Endothelial cell of umbilical vein (primary cell): ENCODE results near the gene CIROP. TPM values are rescaled to one million over a fixed set of nuclear protein-coding genes. Genes with fewer than 3 reads are reported as not detected.
A peak's percentile ranks its signal among the peaks of the same experiment; 100 is the strongest.

Experiments
- BruUV-seq: library from RNA; stranded (reverse); fragments of 400-500 nt; replicated peaks from 2 replicates; lab custom pipeline; 2021; lab: Mats Ljungman, UMichigan
- CTCF ChIA-PET: fragments of 300-600, 350-600 bp; sonication (Branson Sonifier 250); formaldehyde crosslinking; loops from one replicate; lab custom pipeline; 2021; ENCODE audit warnings: antibody characterized with exemption, inconsistent platforms; lab: Charles Lee
- POLR2A ChIA-PET: fragments of 300-600, 350-600 bp; sonication (Branson Sonifier 250); formaldehyde crosslinking; loops from one replicate; lab custom pipeline; 2021; ENCODE audit warnings: antibody characterized with exemption, inconsistent platforms; lab: Charles Lee
- DNase-seq: peaks from one replicate; pipeline ENCODE4 v3.0.0-alpha.2; 2011; ENCODE audit warnings: low read depth, low spot score
- FAIRE-seq: peaks from 2 replicates; lab custom pipeline; 2011; peaks lifted over from hg19 to GRCh38; lab: Jason Lieb, UNC
- H2AFZ ChIP-seq: 2 replicates; pipeline ENCODE4 v1.6.0; 2012; ENCODE audit warnings: low read depth, low read length, control low read depth, inconsistent platforms
- H3K27ac ChIP-seq: 2 replicates; pipeline ENCODE4 v1.5.1; 2011; ENCODE audit warnings: low read depth, mild to moderate bottlenecking, control low read depth, low read length, moderate library complexity; ENCODE audit not compliant: insufficient read depth
- H3K27me3 ChIP-seq, 2 experiments: 2 replicates each; pipeline versions ENCODE4 v1.6.0 to v1.6.1; 2011; ENCODE audit warnings: low read length in 2 of 2, mixed read lengths in 1 of 2; ENCODE audit not compliant: control insufficient read depth in 2 of 2, insufficient read depth in 2 of 2
- H3K36me3 ChIP-seq, 2 experiments: 2 replicates in 1 of 2; 3 replicates in 1 of 2; pipeline ENCODE4 v1.5.1; 2011; ENCODE audit warnings: low read length in 2 of 2, mild to moderate bottlenecking in 1 of 2, moderate library complexity in 1 of 2; ENCODE audit not compliant: control insufficient read depth in 2 of 2, insufficient read depth in 2 of 2; ENCODE audit errors: extremely low read depth in 1 of 2
- H3K4me1 ChIP-seq: 3 replicates; pipeline ENCODE4 v1.5.1; 2011; ENCODE audit warnings: mild to moderate bottlenecking, low read length; ENCODE audit not compliant: control insufficient read depth, insufficient read depth; ENCODE audit errors: extremely low read depth
- H3K4me2 ChIP-seq: 2 replicates; pipeline ENCODE4 v1.6.1; 2011; ENCODE audit warnings: low read length, control low read depth, mixed read lengths; ENCODE audit not compliant: insufficient read depth
- H3K4me3 ChIP-seq, 3 experiments: fragments of 200-600 bp in 1 of 3; sonication (generic), shearing (Covaris generic) in 1 of 3; replicated peaks in 1 of 3; 2 replicates each; pipeline ENCODE4 v1.5.1; 2011 to 2016; ENCODE audit warnings: control low read depth in 3 of 3, low read length in 3 of 3, mild to moderate bottlenecking in 2 of 3, inconsistent platforms in 1 of 3, low read depth in 1 of 3, moderate library complexity in 1 of 3; ENCODE audit not compliant: insufficient read depth in 1 of 3
- H3K79me2 ChIP-seq: 2 replicates; pipeline ENCODE4 v1.6.0; 2012; ENCODE audit warnings: low read length, inconsistent platforms; ENCODE audit not compliant: control insufficient read depth, insufficient read depth
- H3K9ac ChIP-seq: replicated peaks from 2 replicates; pipeline ENCODE3; 2011; ENCODE audit warnings: low read length, control low read depth; ENCODE audit not compliant: insufficient read depth; ENCODE audit errors: extremely low read depth
- H3K9me1 ChIP-seq: replicated peaks from 3 replicates; pipeline ENCODE4 v1.6.0; 2011; ENCODE audit warnings: mild to moderate bottlenecking, low read length; ENCODE audit not compliant: control insufficient read depth, insufficient read depth; ENCODE audit errors: extremely low read depth
- H3K9me3 ChIP-seq: replicated peaks from 2 replicates; pipeline ENCODE4 v1.5.1; 2012; ENCODE audit warnings: low read length, inconsistent platforms; ENCODE audit not compliant: control insufficient read depth, insufficient read depth
- H4K20me1 ChIP-seq: replicated peaks from 2 replicates; pipeline ENCODE3; 2011; ENCODE audit warnings: mild to moderate bottlenecking, low read length; ENCODE audit not compliant: control insufficient read depth, insufficient read depth; ENCODE audit errors: extremely low read depth
- EZH2 ChIP-seq: IDR thresholded peaks from 2 replicates; pipeline ENCODE4 v1.6.1; 2012; ENCODE audit warnings: borderline replicate concordance, low read depth, mild to moderate bottlenecking, moderate library complexity, low read length, inconsistent platforms; ENCODE audit not compliant: severe bottlenecking
- FOS ChIP-seq: IDR thresholded peaks from 2 replicates; pipeline ENCODE4 v1.6.1; 2011; ENCODE audit warnings: mild to moderate bottlenecking, low read length, moderate library complexity, borderline replicate concordance; ENCODE audit not compliant: insufficient read depth
- GATA2 ChIP-seq: IDR thresholded peaks from 2 replicates; pipeline ENCODE4 v1.7.0; 2011; ENCODE audit warnings: low read depth, mild to moderate bottlenecking, moderate library complexity, mixed read lengths, low read length; ENCODE audit not compliant: insufficient read length, insufficient read depth
- JUN ChIP-seq: IDR thresholded peaks from 2 replicates; pipeline ENCODE4 v1.6.1; 2011; ENCODE audit warnings: borderline replicate concordance, low read depth; ENCODE audit not compliant: insufficient read length, insufficient read depth
- POLR2AphosphoS5 ChIP-seq: IDR thresholded peaks from 2 replicates; pipeline ENCODE4 v1.6.1; 2012; ENCODE audit warnings: low read depth, mild to moderate bottlenecking, control low read depth, low read length, moderate library complexity; ENCODE audit not compliant: insufficient read depth
- dilution Hi-C: fragments of 300-500 bp; cut with MboI; formaldehyde crosslinking; loops from one replicate; pipeline ENCODE4 v1.15.0; 2019; ENCODE audit warnings: low sequenced_read_pairs; ENCODE audit not compliant: extremely low pct_ligation_motif_present
- intact Hi-C: fragments of 100-400 bp; cut with micrococcal nuclease; formaldehyde crosslinking; loops from one replicate; pipeline ENCODE4 v1.10.0; 2022
- polyA plus RNA-seq, 4 experiments: library from polyadenylated mRNA; depleted of rRNA in 3 of 4; stranded (reverse) in 3 of 4; unstranded in 1 of 4; fragments of >200 nt; gene quantifications; 2 replicates each; pipeline versions ENCODE4 v1.2.1 to v1.2.3, GENCODE V29; 2011 to 2012; ENCODE audit warnings: missing spikeins in 1 of 4
- total RNA-seq: library from RNA; stranded (reverse); gene quantifications from 2 replicates; pipeline ENCODE4 v1.2.3, GENCODE V29; 2021
- TF ChIP-seq, protein P1 (sequence below), 2 donors: IDR thresholded peaks; 1 replicate in 1 of 2; 2 replicates in 1 of 2; pipeline ENCODE4 v1.5.1; 2011; ENCODE audit warnings: low read length in 2 of 2, mild to moderate bottlenecking in 2 of 2, moderate library complexity in 2 of 2, control low read depth in 1 of 2, inconsistent platforms in 1 of 2, low read depth in 1 of 2; ENCODE audit not compliant: insufficient read depth in 1 of 2; ENCODE audit errors: extremely low read depth in 1 of 2
- TF ChIP-seq, protein P2 (sequence below): IDR thresholded peaks from 2 replicates; pipeline ENCODE4 v1.6.1; 2011; ENCODE audit not compliant: insufficient read depth, insufficient read length

Gene CIROP
- total and polyA plus RNA-seq, 2 donors (not counting 3 experiments of a cell fraction or from before 2014, with no cell fraction given): not detected

DNA sequence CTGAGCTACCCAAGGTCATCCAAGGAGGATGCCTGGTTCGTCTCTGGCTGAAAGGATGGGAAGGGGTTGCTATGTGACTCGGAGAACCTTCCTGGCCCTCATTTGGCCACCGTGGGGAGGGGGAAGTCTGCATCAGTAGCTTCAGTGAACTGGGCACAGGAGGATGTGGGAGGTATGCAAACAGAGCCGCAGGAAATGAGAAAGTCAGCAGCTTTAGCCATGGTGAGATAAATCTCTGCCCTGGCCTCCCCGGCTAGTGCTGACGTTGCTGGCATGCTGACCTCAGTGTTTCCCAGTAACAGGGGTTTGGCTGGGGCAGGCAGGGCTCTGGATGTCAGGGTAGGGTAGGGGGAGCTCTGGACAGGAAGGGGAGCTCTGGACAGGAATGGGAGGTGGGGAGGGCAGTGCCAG is 16.6 kb upstream of the CIROP start:
- BruUV-seq: no TSS peak
- H3K27ac ChIP-seq: peak overlapping the region; percentile 81
- no peaks in the 10 kb centered on the region for H4K20me1 ChIP-seq
- H3K9me3 ChIP-seq: no peaks in the 10 kb centered on the region
- ChIA-PET POLR2A (interaction anchor here (0.5 to 1.9 kb wide), 5 partner anchors 27 to 64 kb away, joined by 3 to 11 read pairs (median 8); partner anchors contain the start of genes ACIN1, C14orf119 and SLC7A8), CTCF (interaction anchor here (0.6 to 14.5 kb wide), 41 partner anchors 9 to 259 kb away, joined by 3 to 1289 read pairs (median 10); partner anchors contain the start of genes ACIN1, C14orf119, PABPN1 and PPP1R3E)
- H2AFZ ChIP-seq: peak overlapping the region; percentile 79
- DNase-seq (peak; percentile 77), FAIRE-seq (peak; percentile 97)
- no peaks in the 10 kb centered on the region for H3K79me2 ChIP-seq
- H3K27me3 ChIP-seq: no peaks in the 10 kb centered on the region
- H3K36me3 ChIP-seq: no peaks in the 10 kb centered on the region
- H3K9ac ChIP-seq: peak overlapping the region; percentile 49
- H3K9me1 ChIP-seq: no peaks in the 10 kb centered on the region
- peak overlapping the region; percentile 78 for H3K4me2 ChIP-seq
- intact Hi-C loops: loop anchor here (1.0 kb wide), 4 partner anchors 34 to 180 kb away; partner anchors contain the start of gene SLC7A8
- H3K4me1 ChIP-seq: peaks cover 21% of the 10 kb centered on the region
- dilution Hi-C loops: no loop called here
- TF ChIP-seq EZH2 (no peak), GATA2 (peak; percentile 83), FOS (peak; percentile 42)
- H3K4me3 ChIP-seq: peak overlapping the region in 1 of 3 experiments; percentile 11

DNA sequence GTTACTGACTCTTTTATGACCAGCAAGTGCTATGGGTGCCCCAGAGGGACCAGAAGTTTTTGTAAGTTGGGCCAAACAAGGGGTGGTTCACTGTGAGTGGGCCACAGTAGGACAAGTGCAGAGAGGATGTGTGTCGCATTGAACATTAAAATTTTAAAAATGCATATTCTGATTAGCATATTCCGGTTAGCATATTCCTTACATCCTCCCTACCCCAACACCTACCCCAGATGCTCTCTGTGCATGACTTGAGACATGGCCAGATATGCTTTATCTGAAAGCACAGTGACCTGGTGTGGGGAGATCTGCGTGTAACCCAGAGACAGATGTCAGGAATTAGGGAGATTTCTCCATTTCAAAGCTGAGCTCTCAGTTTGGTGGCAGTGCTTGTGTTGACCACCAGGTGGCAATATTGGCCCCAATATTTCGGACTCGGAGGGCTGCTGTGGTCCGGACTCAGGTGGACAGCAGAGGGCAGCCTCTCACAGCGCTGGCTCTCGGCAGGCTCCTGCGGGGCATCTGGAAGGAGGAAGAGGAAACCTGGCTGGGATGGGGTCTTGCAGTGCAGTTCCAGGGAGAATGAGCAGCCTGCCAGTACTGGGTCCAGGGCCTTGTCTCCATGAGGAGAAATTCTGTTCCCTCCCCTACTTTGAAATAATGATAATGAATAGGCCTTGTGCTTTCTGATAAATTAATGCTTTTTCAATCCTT is 15.9 kb upstream of the CIROP start:
- H3K4me3 ChIP-seq: no peak overlapping the region
- intact Hi-C loops: loop anchor here (1.0 kb wide), 5 partner anchors 35 to 260 kb away; partner anchors contain the start of gene SLC7A8
- H3K9ac ChIP-seq: peak overlapping the region; percentile 49
- H3K9me1 ChIP-seq: no peaks in the 10 kb centered on the region
- DNase-seq (peak; percentile 89), FAIRE-seq (no peak)
- H3K36me3 ChIP-seq: no peaks in the 10 kb centered on the region
- H3K4me1 ChIP-seq: peaks cover 21% of the 10 kb centered on the region
- dilution Hi-C loops: no loop called here
- H3K4me2 ChIP-seq: peak overlapping the region; percentile 78
- H3K27me3 ChIP-seq: no peaks in the 10 kb centered on the region
- TF ChIP-seq, protein P1, sequence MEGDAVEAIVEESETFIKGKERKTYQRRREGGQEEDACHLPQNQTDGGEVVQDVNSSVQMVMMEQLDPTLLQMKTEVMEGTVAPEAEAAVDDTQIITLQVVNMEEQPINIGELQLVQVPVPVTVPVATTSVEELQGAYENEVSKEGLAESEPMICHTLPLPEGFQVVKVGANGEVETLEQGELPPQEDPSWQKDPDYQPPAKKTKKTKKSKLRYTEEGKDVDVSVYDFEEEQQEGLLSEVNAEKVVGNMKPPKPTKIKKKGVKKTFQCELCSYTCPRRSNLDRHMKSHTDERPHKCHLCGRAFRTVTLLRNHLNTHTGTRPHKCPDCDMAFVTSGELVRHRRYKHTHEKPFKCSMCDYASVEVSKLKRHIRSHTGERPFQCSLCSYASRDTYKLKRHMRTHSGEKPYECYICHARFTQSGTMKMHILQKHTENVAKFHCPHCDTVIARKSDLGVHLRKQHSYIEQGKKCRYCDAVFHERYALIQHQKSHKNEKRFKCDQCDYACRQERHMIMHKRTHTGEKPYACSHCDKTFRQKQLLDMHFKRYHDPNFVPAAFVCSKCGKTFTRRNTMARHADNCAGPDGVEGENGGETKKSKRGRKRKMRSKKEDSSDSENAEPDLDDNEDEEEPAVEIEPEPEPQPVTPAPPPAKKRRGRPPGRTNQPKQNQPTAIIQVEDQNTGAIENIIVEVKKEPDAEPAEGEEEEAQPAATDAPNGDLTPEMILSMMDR (IDR thresholded peaks at IDR 0.05; ENCODE audit: extremely low read depth in 1 of 2, insufficient read depth in 1 of 2, low read depth in 1 of 2, low read length in 2 of 2): peak; percentile 100
- TF ChIP-seq EZH2 (no peak), FOS (no peak), JUN (no peak), POLR2AphosphoS5 (no peak)
- TF ChIP-seq, protein P2, sequence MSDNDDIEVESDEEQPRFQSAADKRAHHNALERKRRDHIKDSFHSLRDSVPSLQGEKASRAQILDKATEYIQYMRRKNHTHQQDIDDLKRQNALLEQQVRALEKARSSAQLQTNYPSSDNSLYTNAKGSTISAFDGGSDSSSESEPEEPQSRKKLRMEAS: no peak
- H3K9me3 ChIP-seq: no peaks in the 10 kb centered on the region
- no peaks in the 10 kb centered on the region for H4K20me1 ChIP-seq
- peak overlapping the region; percentile 81 for H3K27ac ChIP-seq
- H3K79me2 ChIP-seq: no peaks in the 10 kb centered on the region
- BruUV-seq: no TSS peak
- ChIA-PET POLR2A (interaction anchor here (1.1 to 1.9 kb wide), 3 partner anchors 35 to 65 kb away, joined by 3 to 11 read pairs (median 4); partner anchors contain the start of gene SLC7A8), CTCF (interaction anchor here (0.6 to 14.5 kb wide), 66 partner anchors 10 to 745 kb away, joined by 3 to 1289 read pairs (median 7); partner anchors contain the start of genes ACIN1, C14orf119, CIROP and HOMEZ)
- H2AFZ ChIP-seq: peak overlapping the region; percentile 79
